ENCODE data around the gene NSD2. TPM values are rescaled to one million over a fixed set of nuclear protein-coding genes. Genes with fewer than 3 reads are reported as not detected.

The NSD2 gene
- total and polyA plus RNA-seq, 2 donors (not counting 1 experiment from before 2014, with no cell fraction given): 26.6 to 68.4 TPM

DNA sequence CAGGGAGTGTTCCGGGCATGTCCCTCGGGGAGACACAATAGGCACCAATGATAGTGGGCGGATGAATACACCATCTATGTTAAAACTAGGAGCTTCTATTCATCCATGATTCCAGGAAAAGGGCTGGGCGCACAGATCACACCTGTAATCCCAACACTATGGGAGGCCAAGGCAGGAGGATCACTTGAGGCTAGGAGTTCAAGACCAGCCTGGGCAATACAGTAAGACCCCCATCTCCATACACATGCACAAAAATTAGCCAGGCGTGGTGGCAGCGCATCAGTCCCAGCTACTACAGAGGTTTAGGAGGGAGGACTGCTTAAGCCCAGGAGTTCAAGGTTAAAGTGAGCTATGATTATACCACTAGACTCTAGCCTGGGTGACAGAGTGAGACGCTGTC lies 135.2 kb downstream of the NSD2 start:
- Histone ChIP-seq H3K4me1 (ENCODE audit: control insufficient read depth, extremely low read depth, insufficient read depth, low read length) (no peaks in the 10 kb centered on the region), H3K27me3 (ENCODE audit: control insufficient read depth, insufficient read depth, low read length) (no peaks in the 10 kb centered on the region), H3K79me2 (ENCODE audit: control insufficient read depth, insufficient read depth, low read length) (peaks cover 40% of the 10 kb centered on the region), H3K4me3 (replicated peaks in 1 of 4; ENCODE audit: control extremely low read depth in 1 of 4, insufficient read depth in 1 of 4, low read depth in 3 of 4, low read length in 4 of 4) (no peak overlapping the region), H3K27ac (ENCODE audit: insufficient read depth, low read length) (no peak overlapping the region), H4K20me1 (ENCODE audit: control insufficient read depth, extremely low read depth, insufficient read depth, low read length) (no peaks in the 10 kb centered on the region), H3K36me3 (ENCODE audit: control insufficient read depth, insufficient read depth, low read length) (peaks cover 2% of the 10 kb centered on the region), H3K9me3 (ENCODE audit: control insufficient read depth, insufficient read depth, low read depth, low read length) (no peaks in the 10 kb centered on the region), H3K9ac (ENCODE audit: insufficient read depth, low read length) (no peak overlapping the region), H3K4me2 (ENCODE audit: extremely low read depth, insufficient read depth, low read length) (no peak overlapping the region), H2AFZ (ENCODE audit: low read length) (no peak overlapping the region)
- TF ChIP-seq EZH2 (IDR thresholded peaks at IDR 0.05; ENCODE audit: low read length, missing control alignments): no peak
- TF ChIP-seq, protein P1, sequence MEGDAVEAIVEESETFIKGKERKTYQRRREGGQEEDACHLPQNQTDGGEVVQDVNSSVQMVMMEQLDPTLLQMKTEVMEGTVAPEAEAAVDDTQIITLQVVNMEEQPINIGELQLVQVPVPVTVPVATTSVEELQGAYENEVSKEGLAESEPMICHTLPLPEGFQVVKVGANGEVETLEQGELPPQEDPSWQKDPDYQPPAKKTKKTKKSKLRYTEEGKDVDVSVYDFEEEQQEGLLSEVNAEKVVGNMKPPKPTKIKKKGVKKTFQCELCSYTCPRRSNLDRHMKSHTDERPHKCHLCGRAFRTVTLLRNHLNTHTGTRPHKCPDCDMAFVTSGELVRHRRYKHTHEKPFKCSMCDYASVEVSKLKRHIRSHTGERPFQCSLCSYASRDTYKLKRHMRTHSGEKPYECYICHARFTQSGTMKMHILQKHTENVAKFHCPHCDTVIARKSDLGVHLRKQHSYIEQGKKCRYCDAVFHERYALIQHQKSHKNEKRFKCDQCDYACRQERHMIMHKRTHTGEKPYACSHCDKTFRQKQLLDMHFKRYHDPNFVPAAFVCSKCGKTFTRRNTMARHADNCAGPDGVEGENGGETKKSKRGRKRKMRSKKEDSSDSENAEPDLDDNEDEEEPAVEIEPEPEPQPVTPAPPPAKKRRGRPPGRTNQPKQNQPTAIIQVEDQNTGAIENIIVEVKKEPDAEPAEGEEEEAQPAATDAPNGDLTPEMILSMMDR (conservative IDR thresholded peaks at IDR 0.05 in 1 of 2, IDR thresholded peaks at IDR 0.05 in 1 of 2; ENCODE audit: low read depth in 1 of 2, low read length in 2 of 2): no peak
- DNase-seq (ENCODE audit: low read depth in 2 of 2): no peak

DNA sequence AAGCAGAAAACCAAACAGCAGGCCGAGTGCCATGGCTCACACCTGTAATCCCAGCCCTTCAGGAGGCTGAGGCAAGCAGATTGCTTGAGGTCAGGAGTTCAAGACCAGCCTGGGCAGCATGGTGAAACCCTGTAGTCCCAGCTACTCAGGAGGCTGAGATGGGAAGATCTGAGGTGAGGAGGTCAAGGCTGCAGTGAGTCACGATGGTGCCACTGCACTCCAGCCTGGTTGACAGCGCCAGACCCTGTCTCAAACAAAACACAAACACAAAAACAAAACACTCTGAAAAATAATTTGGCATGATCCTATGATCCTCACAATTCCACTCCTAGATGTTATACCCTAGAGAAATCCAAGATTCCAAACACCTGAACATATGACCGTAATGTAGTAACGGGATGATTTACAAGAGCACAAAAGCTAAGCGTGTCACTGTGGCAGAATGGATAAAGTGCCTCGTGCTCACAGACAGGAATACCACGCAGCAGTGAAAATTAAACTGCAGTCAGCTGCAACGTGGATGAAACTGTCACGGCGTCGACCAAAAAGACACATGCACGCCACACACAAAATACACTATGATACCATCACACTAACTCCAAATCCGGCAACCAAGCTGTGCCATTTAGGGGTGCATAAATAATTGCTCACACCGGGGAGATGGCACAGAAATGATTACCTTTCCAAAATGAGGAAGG lies 135.9 kb downstream of the NSD2 start:
- H3K79me2 ChIP-seq (ENCODE audit: control insufficient read depth, insufficient read depth, low read length): peaks cover 39% of the 10 kb centered on the region
- no peaks in the 10 kb centered on the region for H3K9me3 ChIP-seq (ENCODE audit: control insufficient read depth, insufficient read depth, low read depth, low read length)
- no peak overlapping the region for H3K27ac ChIP-seq (ENCODE audit: insufficient read depth, low read length)
- no peak for TF ChIP-seq EZH2 (IDR thresholded peaks at IDR 0.05; ENCODE audit: low read length, missing control alignments)
- TF ChIP-seq, protein P1 (conservative IDR thresholded peaks at IDR 0.05 in 1 of 2, IDR thresholded peaks at IDR 0.05 in 1 of 2; ENCODE audit: low read depth in 1 of 2, low read length in 2 of 2): no peak
- no peaks in the 10 kb centered on the region for H4K20me1 ChIP-seq (ENCODE audit: control insufficient read depth, extremely low read depth, insufficient read depth, low read length)
- peak overlapping the region; percentile 49 for H3K4me2 ChIP-seq (ENCODE audit: extremely low read depth, insufficient read depth, low read length)
- no peak overlapping the region for H3K9ac ChIP-seq (ENCODE audit: insufficient read depth, low read length)
- no peaks in the 10 kb centered on the region for H3K4me1 ChIP-seq (ENCODE audit: control insufficient read depth, extremely low read depth, insufficient read depth, low read length)
- no peak overlapping the region for H2AFZ ChIP-seq (ENCODE audit: low read length)
- no peaks in the 10 kb centered on the region for H3K27me3 ChIP-seq (ENCODE audit: control insufficient read depth, insufficient read depth, low read length)
- H3K4me3 ChIP-seq (replicated peaks in 1 of 4; ENCODE audit: control extremely low read depth in 1 of 4, insufficient read depth in 1 of 4, low read depth in 3 of 4, low read length in 4 of 4): peak overlapping the region; percentile 81 to 96 (median 83)
- DNase-seq (ENCODE audit: low read depth in 2 of 2): no peak
- H3K36me3 ChIP-seq (ENCODE audit: control insufficient read depth, insufficient read depth, low read length): peaks cover 2% of the 10 kb centered on the region

DNA sequence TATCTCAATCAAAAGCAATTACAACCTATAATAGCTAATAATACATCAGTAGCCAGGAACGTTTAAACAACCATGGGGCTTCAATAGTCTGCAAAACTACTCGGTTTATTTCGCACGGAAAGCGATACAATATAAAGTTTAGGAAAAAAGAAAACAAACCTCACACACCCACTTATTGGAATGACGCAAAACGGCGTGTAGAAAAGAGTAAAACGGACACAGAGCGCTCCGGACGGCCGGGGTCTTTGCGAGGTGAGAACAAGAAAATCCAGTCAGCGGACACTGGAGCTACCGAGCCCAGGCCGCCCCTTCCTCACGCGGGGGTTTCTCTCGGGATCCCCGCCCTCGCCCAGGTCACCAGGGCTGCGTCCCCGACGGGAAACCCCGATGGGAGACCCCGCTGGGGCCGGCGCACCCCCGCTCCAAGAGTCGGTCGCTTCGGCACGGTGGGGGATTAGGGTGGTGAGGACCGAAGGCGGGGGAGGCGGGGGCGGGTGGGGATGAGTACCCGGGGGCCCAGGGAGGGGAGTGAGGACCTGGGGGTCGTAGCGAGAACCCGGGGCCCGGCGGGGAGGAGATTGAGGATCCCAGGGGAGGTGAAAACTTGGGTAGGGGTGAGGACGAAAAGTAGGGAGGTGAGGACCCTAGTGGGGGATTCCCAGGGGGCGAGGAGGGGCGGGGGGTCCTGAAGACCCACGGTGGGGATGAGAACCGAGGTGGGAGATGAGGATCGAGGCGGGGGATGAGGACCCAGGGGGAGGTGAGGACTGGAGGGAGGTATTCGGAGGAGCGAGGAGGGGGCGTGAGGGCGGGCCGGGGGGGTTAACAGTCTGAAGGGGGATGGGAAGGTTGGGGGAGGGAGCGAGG lies 136.8 kb downstream of the NSD2 start:
- peak overlapping the region; percentile 94 for H3K9ac ChIP-seq (ENCODE audit: insufficient read depth, low read length)
- no peaks in the 10 kb centered on the region for H4K20me1 ChIP-seq (ENCODE audit: control insufficient read depth, extremely low read depth, insufficient read depth, low read length)
- H3K79me2 ChIP-seq (ENCODE audit: control insufficient read depth, insufficient read depth, low read length): peaks cover 36% of the 10 kb centered on the region
- peaks cover 2% of the 10 kb centered on the region for H3K36me3 ChIP-seq (ENCODE audit: control insufficient read depth, insufficient read depth, low read length)
- no peaks in the 10 kb centered on the region for H3K27me3 ChIP-seq (ENCODE audit: control insufficient read depth, insufficient read depth, low read length)
- no peaks in the 10 kb centered on the region for H3K9me3 ChIP-seq (ENCODE audit: control insufficient read depth, insufficient read depth, low read depth, low read length)
- no peak for TF ChIP-seq EZH2 (IDR thresholded peaks at IDR 0.05; ENCODE audit: low read length, missing control alignments)
- TF ChIP-seq, protein P1 (conservative IDR thresholded peaks at IDR 0.05 in 1 of 2, IDR thresholded peaks at IDR 0.05 in 1 of 2; ENCODE audit: low read depth in 1 of 2, low read length in 2 of 2): no peak
- H3K27ac ChIP-seq (ENCODE audit: insufficient read depth, low read length): peak overlapping the region; percentile 96
- peak overlapping the region; percentile 49 for H3K4me2 ChIP-seq (ENCODE audit: extremely low read depth, insufficient read depth, low read length)
- no peak overlapping the region for H2AFZ ChIP-seq (ENCODE audit: low read length)
- H3K4me1 ChIP-seq (ENCODE audit: control insufficient read depth, extremely low read depth, insufficient read depth, low read length): no peaks in the 10 kb centered on the region
- H3K4me3 ChIP-seq (replicated peaks in 1 of 4; ENCODE audit: control extremely low read depth in 1 of 4, insufficient read depth in 1 of 4, low read depth in 3 of 4, low read length in 4 of 4): peak overlapping the region; percentile 81 to 96 (median 83)
- DNase-seq (ENCODE audit: low read depth in 2 of 2): peak in 1 of 2 donors; percentile 9

Measured in fibroblast of lung (primary cell).